Effector memory CD4-positive, alpha-beta T cell (primary cell): ENCODE data around the gene RPL13.

ENCODE experiments used
- DNase-seq, 3 donors: peaks; one replicate each; pipeline ENCODE4 v3.0.0-alpha.2; 2020
- H3K27ac ChIP-seq: 2 replicates; pipeline ENCODE4 v1.7.0; 2013; ENCODE audit warnings: mild to moderate bottlenecking, low read length, moderate library complexity; ENCODE audit not compliant: insufficient read depth, poor library complexity, severe bottlenecking
- H3K27me3 ChIP-seq: replicated peaks from 2 replicates; pipeline ENCODE4 v1.7.0; 2013; ENCODE audit warnings: mild to moderate bottlenecking, low read length; ENCODE audit not compliant: insufficient read depth, control insufficient read depth, poor library complexity, severe bottlenecking
- H3K36me3 ChIP-seq: 2 replicates; pipeline ENCODE4 v1.7.0; 2013; ENCODE audit warnings: mild to moderate bottlenecking, low read length, moderate library complexity; ENCODE audit not compliant: control insufficient read depth, insufficient read depth
- H3K4me1 ChIP-seq: 2 replicates; pipeline ENCODE4 v1.7.0; 2013; ENCODE audit warnings: low read length, mild to moderate bottlenecking; ENCODE audit not compliant: control insufficient read depth, insufficient read depth, poor library complexity, severe bottlenecking
- H3K4me3 ChIP-seq: 2 replicates; pipeline ENCODE4 v1.7.0; 2013; ENCODE audit warnings: low read length, low read depth, mild to moderate bottlenecking; ENCODE audit not compliant: insufficient read depth, poor library complexity, severe bottlenecking
- H3K9me3 ChIP-seq: 2 replicates; pipeline ENCODE4 v1.7.0; 2013; ENCODE audit warnings: mild to moderate bottlenecking, low read length, moderate library complexity; ENCODE audit not compliant: control insufficient read depth

The RPL13 gene

DNA sequence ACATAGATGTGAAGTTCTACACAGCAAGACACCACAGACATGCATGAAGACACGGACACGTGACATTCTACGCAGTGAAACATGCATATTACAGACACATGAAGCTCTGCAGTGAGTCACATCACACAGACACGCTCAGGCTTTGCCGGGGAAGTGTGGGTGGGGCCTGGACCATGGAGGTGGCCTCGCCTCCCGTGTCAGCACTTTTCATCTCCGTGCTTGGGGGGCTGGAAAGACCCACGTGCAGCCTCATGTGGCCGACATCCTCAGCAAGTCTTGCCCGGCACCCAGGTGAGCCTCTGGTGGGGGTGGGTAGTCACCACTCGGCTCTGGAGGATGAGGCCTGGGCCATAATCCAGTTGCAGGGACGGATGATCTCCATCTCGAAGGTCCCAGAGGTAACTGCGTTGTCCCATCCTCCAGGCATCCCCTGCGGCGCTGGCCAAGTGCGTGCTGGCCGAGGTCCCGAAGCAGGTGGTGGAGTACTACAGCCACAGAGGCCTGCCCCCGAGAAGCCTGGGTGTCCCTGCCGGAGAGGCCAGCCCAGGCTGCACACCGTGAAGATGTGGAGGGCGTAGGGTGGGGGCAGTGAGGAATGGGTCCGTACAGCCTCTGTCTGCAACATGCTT lies 35.7 kb downstream of the RPL13 start:
- no peak overlapping the region for H3K4me3 ChIP-seq
- H3K4me1 ChIP-seq: peaks cover 18% of the 10 kb centered on the region
- H3K36me3 ChIP-seq: no peaks in the 10 kb centered on the region
- H3K27me3 ChIP-seq: no peaks in the 10 kb centered on the region
- DNase-seq: no peak
- no peak overlapping the region for H3K27ac ChIP-seq
- H3K9me3 ChIP-seq: no peaks in the 10 kb centered on the region

DNA sequence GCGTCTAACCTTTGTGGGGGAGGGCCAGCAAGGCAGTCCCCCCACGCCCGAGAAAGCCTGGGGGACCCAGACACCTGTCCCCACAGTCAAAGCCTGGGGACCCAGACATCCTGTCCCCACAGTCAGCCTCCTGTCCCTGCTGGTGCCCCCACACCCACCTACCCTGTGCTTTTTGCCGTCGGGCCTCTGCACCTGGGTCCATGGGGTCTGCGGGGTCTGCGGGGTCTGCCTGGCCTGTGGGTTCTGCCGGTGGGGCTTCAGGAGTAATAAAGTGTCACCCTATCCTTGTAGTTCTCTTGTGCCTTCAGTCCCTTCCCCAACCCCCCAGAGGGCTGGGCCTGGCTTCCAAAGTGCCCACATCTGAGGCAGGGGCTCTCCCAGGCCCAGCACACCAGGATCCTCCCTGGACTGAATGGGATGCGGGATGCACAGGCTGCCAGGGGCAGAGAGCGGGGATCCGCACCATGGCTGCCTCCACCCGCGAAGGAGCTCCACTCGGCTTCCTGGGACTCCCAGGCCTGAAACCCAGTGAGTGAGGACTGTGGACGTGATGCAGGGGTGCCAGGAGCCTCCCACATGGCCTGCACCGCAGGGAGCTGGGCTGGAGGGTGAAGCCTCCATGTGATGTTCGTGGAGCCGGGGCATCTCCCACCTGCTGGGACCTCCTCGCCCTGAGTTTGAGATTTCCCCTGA lies 36.6 kb downstream of the RPL13 start:
- DNase-seq: no peak
- no peak overlapping the region for H3K4me3 ChIP-seq
- peaks cover 22% of the 10 kb centered on the region for H3K4me1 ChIP-seq
- H3K27me3 ChIP-seq: no peaks in the 10 kb centered on the region
- no peaks in the 10 kb centered on the region for H3K9me3 ChIP-seq
- no peaks in the 10 kb centered on the region for H3K36me3 ChIP-seq
- no peak overlapping the region for H3K27ac ChIP-seq

- DNase-seq: no peak
- Histone ChIP-seq H3K36me3 (no peaks in the 10 kb centered on the region), H3K4me3 (no peak overlapping the region), H3K27ac (no peak overlapping the region), H3K27me3 (no peaks in the 10 kb centered on the region), H3K4me1 (peaks cover 27% of the 10 kb centered on the region), H3K9me3 (no peaks in the 10 kb centered on the region)
Measured at GRCh38 chr16:89598199-89598598, 37.7 kb downstream of the RPL13 start.

DNA sequence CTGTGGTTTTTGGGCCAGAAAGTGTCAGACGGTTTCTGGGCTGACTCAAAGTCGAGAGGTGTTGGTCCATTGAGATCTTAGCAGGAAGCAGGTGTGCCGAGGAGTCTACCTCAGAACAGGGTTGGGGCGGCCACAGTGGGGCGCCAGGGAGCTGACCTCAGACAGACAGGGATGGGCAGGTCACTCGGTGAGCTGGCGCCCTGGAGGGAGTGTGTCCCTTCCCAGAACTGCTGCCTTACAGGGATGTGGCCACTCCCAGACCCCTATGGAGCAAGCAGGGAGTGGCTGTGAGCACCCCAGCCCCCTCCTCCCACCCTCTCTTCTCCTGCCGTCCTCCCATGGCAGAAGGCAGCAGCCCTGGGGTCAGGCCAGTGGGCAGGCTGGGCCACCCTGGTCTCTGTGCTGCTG lies 39.0 kb downstream of the RPL13 start:
- DNase-seq: peak in 1 of 3 donors; percentile 9
- peaks cover 15% of the 10 kb centered on the region for H3K4me1 ChIP-seq
- no peaks in the 10 kb centered on the region for H3K9me3 ChIP-seq
- H3K4me3 ChIP-seq: no peak overlapping the region
- no peaks in the 10 kb centered on the region for H3K36me3 ChIP-seq
- no peak overlapping the region for H3K27ac ChIP-seq
- H3K27me3 ChIP-seq: no peaks in the 10 kb centered on the region

GRCh38 chr16:89599902-89600301 lies 39.4 kb downstream of the RPL13 start:
- no peaks in the 10 kb centered on the region for H3K9me3 ChIP-seq
- DNase-seq: no peak
- no peak overlapping the region for H3K4me3 ChIP-seq
- no peak overlapping the region for H3K27ac ChIP-seq
- H3K4me1 ChIP-seq: peaks cover 14% of the 10 kb centered on the region
- H3K27me3 ChIP-seq: no peaks in the 10 kb centered on the region
- no peaks in the 10 kb centered on the region for H3K36me3 ChIP-seq

DNA sequence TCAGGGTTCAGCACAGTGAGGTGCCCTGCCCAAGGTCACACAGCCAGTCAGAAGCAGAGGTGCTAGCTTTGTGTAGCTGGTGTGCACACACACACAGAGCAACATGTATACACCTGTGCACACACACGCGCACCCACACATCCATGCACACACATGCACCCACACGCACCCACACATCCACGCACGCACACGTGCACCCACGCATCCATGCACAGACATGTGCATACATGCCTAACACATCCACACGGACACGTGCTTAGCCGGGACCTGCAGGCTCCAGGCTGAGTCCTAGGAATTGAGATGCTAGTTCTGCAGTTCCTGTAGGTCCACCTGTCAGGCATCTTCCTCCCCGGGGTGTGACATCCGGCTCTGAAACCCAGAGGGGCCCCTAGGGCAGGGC lies 39.9 kb downstream of the RPL13 start:
- H3K27ac ChIP-seq: no peak overlapping the region
- H3K4me3 ChIP-seq: no peak overlapping the region
- no peaks in the 10 kb centered on the region for H3K27me3 ChIP-seq
- DNase-seq: no peak
- H3K4me1 ChIP-seq: peaks cover 14% of the 10 kb centered on the region
- H3K9me3 ChIP-seq: no peaks in the 10 kb centered on the region
- H3K36me3 ChIP-seq: no peaks in the 10 kb centered on the region

DNA sequence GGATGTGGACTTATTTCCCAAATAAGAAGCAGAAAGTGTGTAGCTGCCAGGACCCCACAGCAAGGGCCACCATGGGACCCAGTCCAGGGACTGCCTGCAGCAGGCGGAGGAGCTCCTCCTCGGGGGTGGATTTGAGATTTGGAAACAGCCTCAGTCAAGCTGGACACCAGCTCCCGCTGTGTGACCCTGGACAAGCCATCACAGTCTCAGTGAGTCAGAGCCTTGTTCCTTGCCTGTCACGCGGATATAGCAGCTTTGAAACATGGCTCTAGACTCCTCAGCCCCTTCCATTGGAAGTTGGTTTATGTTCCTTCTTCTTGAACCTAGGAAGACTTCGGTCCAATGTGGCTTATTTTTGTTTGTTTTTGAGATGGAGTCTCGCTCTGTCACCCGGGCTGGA lies 40.5 kb downstream of the RPL13 start:
- no peaks in the 10 kb centered on the region for H3K9me3 ChIP-seq
- no peak for DNase-seq

DNA sequence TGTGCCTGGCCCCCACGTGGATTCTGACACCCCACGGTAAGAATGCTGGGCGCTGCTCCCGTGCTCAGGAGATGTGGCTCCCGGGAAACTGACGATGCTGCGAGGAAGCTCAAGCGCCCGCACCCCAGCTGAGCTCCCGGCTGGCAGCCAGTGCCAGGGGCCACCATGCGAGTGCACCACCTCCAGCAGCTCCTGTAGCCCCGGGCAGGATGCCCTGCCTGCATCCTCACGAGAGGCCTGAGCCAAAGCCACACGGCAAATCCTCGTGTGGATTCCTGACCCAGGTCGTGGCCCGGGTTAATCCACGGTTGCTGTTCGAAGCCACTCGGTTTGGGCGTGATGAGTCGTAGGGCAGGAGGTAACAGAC lies 41.4 kb downstream of the RPL13 start:
- Histone ChIP-seq H3K27ac (no peak overlapping the region), H3K4me1 (peaks cover 14% of the 10 kb centered on the region)

More for the DNA sequence above, 40.5 kb downstream of the RPL13 start:
- Histone ChIP-seq H3K4me1 (peaks cover 14% of the 10 kb centered on the region), H3K4me3 (no peak overlapping the region), H3K27ac (no peak overlapping the region), H3K27me3 (no peaks in the 10 kb centered on the region), H3K36me3 (no peaks in the 10 kb centered on the region)

GRCh38 chr16:89602273-89602951 lies 41.9 kb downstream of the RPL13 start:
- Histone ChIP-seq H3K4me1 (peaks cover 14% of the 10 kb centered on the region), H3K9me3 (no peaks in the 10 kb centered on the region), H3K4me3 (peak overlapping the region; percentile 5), H3K27me3 (no peaks in the 10 kb centered on the region), H3K36me3 (no peaks in the 10 kb centered on the region), H3K27ac (no peak overlapping the region)
- DNase-seq: peak; percentile 15 to 47 (median 34)

More for the DNA sequence above, 41.4 kb downstream of the RPL13 start:
- Histone ChIP-seq H3K4me3 (no peak overlapping the region), H3K27me3 (no peaks in the 10 kb centered on the region), H3K9me3 (no peaks in the 10 kb centered on the region), H3K36me3 (no peaks in the 10 kb centered on the region)
- DNase-seq: no peak

- H3K4me3 ChIP-seq: peak overlapping the region; percentile 5
- H3K27ac ChIP-seq: no peak overlapping the region
- no peak for DNase-seq
- peaks cover 14% of the 10 kb centered on the region for H3K4me1 ChIP-seq
- H3K27me3 ChIP-seq: no peaks in the 10 kb centered on the region
- no peaks in the 10 kb centered on the region for H3K36me3 ChIP-seq
- H3K9me3 ChIP-seq: no peaks in the 10 kb centered on the region
Measured at GRCh38 chr16:89602952-89603590, 42.6 kb downstream of the RPL13 start.
